ENCODE results near the gene COX6A2.

Gene COX6A2

GRCh38 chr16:31407406-31407805, 20.8 kb downstream of the COX6A2 start:
- no peak for DNase-seq

- DNase-seq, result no peak
Observed at GRCh38 chr16:31404353-31405064, 23.7 kb downstream of the COX6A2 start.

- DNase-seq, result no peak
Observed at GRCh38 chr16:31403590-31404352, 24.4 kb downstream of the COX6A2 start.

- DNase-seq, result no peak
Observed at GRCh38 chr16:31402687-31403086, 25.5 kb downstream of the COX6A2 start.

GRCh38 chr16:31401436-31401835, 26.7 kb downstream of the COX6A2 start:
- DNase-seq, result no peak

GRCh38 chr16:31400191-31400590, 28.0 kb downstream of the COX6A2 start:
- peak; percentile 28 for DNase-seq

- no peak for DNase-seq
Observed at GRCh38 chr16:31397701-31398100, 30.5 kb downstream of the COX6A2 start.

GRCh38 chr16:31397096-31397660, 31.0 kb downstream of the COX6A2 start:
- peak; percentile 75 for DNase-seq

GRCh38 chr16:31395647-31396046, 32.5 kb downstream of the COX6A2 start:
- peak; percentile 44 for DNase-seq

- DNase-seq, result no peak
Observed at GRCh38 chr16:31393056-31393455, 35.1 kb downstream of the COX6A2 start, which contains the start of gene ITGAD. TSS of gene ITGAD (plus strand) at chr16:31393335. CDS start at chr16:31393361, 26 bp downstream.

- no peak for DNase-seq
Observed at GRCh38 chr16:31390504-31391041, 37.6 kb downstream of the COX6A2 start.

- no peak for DNase-seq
Observed at GRCh38 chr16:31388535-31388934, 39.6 kb downstream of the COX6A2 start.

GRCh38 chr16:31386157-31386984, 41.8 kb downstream of the COX6A2 start:
- DNase-seq, result peak; percentile 93

GRCh38 chr16:31385680-31386079, 42.5 kb downstream of the COX6A2 start:
- DNase-seq, result no peak

GRCh38 chr16:31382485-31383161, 45.5 kb downstream of the COX6A2 start:
- peak; percentile 66 for DNase-seq

GRCh38 chr16:31380201-31380600, 48.0 kb downstream of the COX6A2 start:
- no peak for DNase-seq
